Left forelimb (tissue), 1 donor: ENCODE measurements around the gene ARPC5.
"Not testable (repeated sequence)": the region's sequence is repeated elsewhere in the genome, so short reads cannot be mapped to it uniquely, and the experiment has no call there.

Experiments used
- DNase-seq: peaks from one replicate; pipeline ENCODE4 v3.0.0-alpha.2; 2018; ENCODE audit warnings: low spot score

ARPC5 gene

DNA sequence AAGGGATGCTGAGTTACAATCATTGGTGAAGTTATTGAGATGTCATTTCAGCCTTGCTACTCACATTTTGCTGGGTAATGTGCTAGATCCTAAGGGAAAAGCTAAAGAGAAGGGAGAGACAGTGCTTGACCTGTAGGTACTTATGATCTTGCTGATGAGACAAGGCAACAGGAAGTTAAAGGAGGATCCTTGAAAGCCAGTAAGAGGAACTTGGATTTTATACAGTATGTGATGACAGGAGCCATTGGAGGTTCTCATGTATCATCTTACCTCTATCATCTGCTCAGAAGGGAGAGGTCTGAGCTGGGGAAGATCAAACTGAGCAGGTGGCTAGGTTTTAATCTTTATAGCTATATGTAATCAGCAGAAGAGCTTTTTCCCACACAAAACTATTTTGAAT is 11.2 kb upstream of the ARPC5 start:
- no peak for DNase-seq

DNA sequence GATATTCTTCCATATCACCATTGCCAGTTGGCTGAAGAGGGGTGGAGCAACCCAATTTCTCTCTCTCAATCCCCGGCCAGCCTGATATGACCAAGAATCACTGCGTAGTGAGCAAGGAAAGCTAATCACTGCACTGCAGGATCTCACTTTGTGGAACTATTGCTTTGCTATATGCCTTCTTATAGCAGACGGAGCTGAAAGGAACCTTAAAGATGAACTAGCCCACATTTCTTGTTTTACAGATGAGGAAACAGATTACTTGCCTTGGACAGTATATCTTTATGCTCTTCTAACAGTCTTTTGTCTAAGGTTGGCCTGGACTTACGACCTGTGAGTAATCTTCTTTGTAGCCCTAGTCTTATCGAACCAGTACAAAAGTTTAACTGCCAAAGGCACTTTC is 9.9 kb upstream of the ARPC5 start:
- DNase-seq = no peak

- DNase-seq = no peak
These were observed 6.6 kb upstream of the ARPC5 start for GRCh38 chr1:183642166-183642565.

DNA sequence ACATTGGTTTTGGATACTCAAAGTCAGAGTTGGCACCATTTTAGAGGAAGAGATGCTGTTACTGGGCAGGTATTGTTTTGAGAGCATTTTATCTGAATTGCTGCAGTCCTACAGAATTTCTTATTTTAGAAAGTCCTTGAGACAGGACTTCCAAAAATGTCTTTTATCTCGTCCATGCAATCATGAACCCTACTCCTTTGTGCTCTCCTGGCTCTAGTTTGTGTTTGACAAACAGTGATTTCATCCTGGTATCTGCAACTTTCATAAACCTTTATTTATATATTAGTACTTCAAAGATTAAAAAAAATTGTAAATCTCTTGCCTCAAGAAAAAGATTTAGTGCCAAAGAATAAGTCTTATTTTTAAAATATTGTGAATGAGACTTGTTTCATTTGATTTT is 4.6 kb upstream of the ARPC5 start:
- DNase-seq = no peak

DNA sequence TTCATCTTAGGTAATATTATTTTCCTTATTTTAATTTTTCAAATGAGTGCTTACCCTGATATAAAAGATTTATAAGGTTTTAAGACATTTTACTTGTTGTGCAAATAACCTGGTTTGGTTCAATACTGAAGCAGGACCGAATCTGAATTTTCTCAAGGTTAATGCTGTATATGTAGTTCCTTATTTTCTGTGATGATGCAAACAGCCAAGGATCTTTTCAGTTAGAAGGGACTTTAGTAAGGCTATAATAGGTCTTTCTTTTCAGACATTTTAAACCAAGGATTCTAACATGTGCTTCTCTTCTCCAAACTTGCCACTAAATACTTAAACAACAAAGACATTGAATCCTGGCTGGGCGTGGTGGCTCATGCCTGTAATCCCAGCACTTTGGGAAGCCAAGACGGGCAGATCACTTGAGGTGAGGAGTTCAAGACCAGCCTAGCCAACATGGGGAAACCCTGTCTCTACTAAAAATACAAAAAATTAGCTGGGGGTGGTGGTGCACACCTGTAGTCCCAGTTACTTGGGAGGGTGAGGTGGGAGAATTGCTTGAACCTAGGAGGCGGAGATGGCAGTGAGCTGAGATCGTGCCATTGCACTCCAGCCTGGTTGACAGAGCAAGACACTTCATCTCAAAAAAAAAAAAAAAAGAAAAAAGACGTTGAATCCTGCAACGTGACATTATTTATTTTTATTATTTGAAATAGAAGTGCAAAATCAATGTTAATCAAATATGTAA is 3.2 kb upstream of the ARPC5 start:
- DNase-seq = no peak

- DNase-seq = no peak
These were observed 1.2 kb upstream of the ARPC5 start for GRCh38 chr1:183636783-183637182.

- no peak for DNase-seq
These were observed 725 bp upstream of the ARPC5 start for GRCh38 chr1:183636334-183636682.

- no peak for DNase-seq
These were observed 431 bp downstream of the ARPC5 start for GRCh38 chr1:183635099-183635605.

- no peak for DNase-seq
These were observed 1.0 kb downstream of the ARPC5 start for GRCh38 chr1:183634429-183635065.

DNA sequence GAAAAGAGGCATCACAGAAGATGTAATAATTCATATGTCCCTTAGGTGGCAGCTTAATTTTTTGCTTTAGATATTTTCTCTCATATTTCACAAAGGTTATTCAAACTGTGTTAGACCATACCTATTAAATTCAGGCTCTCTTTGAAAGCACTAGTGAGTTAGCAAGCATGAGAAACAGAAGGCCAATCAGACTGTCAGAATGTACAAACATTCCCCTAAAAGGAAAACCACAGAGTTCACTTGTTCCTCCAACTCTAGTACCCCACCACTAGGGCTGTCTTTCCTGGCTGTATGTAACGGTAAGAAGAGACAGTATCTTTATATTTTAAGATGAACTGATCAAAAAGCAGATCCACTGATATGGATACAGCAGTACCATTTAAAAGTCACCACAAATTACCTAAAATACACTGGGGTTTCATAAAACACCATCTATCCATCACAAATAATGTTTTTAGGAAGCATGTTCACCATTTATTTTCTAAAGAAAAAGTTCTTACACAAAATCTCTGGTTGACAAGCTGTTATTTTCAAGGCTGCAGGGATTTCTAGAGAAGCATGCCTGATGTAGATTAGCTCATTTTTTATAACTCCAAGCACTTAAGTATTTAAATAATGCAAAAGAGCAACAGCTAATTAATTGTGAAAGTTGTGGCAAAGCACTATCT is 1.8 kb downstream of the ARPC5 start:
- no peak for DNase-seq

DNA sequence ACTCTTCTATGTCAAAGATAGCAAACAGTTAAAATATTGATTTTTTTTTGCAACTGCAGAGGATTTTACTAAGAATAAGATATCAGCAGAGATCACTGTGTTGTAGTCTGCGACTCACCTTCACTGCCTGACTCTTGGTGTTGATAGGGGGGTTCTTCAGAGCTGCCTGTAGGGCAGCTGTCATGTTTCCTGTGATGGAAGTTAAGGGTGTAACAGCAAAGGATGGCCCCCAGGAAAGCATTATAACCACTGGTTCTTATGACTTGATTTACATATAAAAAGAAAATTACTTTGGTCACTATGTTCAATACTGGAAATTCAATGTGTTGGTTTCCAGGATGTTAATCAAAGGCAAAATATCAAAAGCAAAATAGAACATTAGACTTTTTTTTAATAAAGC is 2.6 kb downstream of the ARPC5 start:
- DNase-seq = no peak

DNA sequence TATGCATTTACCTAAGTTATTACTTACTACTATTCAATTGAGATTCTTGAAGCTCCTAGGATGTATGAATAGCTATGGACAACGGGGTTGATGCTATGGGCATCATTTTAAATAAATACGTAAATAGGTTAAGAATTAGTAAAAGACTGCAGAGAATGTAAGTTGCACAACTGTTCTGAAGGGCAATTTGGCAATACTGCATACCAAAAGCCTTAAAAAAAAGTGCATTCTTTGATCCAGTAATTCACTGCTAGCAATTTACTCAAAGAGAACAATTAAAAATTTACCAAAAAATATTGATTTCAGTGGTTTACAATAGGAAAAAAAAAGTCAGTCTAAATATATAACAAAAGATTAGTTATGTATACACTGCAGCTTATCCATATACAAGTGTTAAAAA is 3.5 kb downstream of the ARPC5 start:
- no peak for DNase-seq

DNA sequence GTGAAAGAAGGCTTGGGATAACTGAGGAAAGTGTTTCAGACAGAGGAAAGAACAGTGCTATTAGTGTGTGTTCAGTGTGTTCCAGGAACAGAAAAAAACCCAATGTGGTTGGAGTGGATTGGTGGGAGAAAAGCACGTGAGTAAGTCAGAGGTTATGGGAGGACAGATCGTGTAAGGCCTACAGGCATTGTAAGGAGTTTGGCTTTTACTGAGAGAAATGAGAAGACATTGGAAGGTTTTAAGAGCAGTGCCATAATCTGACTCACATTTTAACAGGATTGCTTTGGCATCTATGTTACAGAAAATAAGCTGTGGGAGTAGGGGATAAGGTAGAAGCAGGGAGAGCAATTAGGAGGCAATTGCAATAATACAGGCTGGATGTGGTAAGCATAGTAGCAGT is 4.8 kb downstream of the ARPC5 start:
- no peak for DNase-seq

DNA sequence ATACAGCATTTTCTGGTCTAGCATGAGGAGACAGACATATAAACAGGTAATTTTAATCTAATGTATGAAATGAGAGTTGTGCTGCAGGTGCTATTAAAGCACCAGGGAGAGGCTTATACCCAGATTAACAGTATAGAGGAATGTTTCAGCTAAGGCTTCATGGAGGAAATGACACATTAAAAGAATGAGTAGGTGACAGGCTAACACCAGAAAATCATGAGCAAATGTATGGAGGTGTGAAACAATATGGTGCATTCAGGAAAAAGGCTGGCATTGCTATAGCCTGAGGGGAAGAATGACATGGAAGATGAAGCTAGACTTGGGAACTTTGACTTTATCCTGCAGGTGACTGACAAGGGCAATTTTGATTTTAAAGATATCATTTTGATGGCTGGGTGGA is 7.0 kb downstream of the ARPC5 start:
- DNase-seq = no peak

DNA sequence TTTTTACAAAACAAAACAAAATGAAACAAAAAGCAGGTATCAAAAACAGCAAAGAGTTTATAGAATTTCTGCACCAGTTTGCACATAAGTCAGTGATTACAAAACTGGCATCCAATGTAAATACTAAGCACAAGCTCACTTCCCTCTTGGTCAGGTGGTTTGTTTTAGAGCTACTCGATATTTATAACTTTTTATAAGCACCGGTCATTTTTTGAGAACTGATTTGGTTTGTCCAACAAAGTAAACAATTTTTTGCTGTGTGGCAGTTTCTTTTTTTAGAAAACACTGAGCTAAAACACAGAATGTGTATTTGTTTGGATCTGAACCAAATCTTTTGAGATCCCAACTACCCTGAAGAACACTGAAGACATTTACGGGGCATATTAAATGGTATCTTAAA is 9.3 kb downstream of the ARPC5 start:
- not testable (repeated sequence) for DNase-seq

DNA sequence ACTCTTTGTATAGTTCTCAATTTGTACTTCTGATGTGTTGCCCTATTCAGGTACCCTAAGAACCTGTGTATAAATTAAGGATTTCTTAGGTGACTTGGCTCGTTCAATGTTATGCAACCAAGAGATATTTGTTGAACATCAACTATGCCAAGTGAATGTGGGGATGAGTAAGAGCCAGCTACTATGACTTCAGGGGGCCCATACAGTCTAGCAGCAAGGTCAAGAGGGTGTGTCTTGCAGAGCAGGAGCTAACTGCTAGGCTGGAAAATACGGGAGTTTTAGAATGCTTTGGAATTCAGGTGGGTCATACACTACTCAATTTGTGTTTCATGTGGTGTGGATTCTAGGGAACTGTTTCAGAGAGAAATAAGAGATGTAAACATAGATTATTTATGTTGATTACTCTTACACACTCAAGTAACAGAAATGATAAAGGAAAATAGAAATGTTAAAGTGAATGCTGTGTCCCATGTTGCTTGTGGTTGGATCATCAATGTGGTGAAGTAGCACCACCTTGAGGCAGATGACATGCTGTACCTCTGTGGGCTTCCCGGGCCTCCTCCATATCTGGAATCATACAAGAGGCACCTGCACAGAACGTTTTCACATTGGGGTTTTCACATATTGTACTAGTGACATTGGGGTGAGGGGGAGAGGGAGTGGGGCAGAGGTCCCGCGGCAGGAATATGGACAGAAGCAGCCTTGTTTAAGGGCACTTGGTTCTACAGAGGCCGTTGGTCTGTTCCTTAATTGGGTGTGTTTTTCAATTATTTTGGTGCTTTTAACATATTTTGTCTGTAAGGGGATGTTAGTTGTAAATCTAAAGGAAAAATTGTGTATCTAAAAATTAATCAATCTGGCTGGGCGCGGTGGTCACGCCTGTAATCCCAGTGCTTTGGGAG is 12.4 kb downstream of the ARPC5 start:
- no peak for DNase-seq

GRCh38 chr1:183622013-183622412 is 13.6 kb downstream of the ARPC5 start:
- no peak for DNase-seq

- DNase-seq = no peak
These were observed 15.3 kb downstream of the ARPC5 start for GRCh38 chr1:183620311-183620710.

DNA sequence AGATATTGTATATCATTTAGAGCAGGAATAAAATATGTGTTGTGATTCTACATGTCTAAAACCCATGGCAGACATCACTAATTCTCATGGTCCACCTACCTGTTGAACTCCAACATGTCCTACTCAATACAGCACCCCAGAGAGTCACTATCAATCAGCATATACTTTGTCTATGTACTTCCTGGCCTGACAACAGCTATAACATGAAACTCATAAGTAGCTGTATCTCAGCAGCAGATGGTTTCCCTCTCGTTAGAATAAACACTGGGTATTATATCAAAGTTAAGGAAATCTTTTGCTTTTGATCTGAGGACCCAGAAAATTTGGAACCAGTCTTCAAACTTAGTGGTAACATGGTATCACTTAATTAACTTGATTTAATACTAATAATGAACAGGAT is 15.8 kb downstream of the ARPC5 start:
- DNase-seq = no peak

GRCh38 chr1:183618202-183618601 is 17.4 kb downstream of the ARPC5 start:
- not testable (repeated sequence) for DNase-seq

GRCh38 chr1:183612975-183613374 is 22.6 kb downstream of the ARPC5 start:
- DNase-seq = not testable (repeated sequence)

DNA sequence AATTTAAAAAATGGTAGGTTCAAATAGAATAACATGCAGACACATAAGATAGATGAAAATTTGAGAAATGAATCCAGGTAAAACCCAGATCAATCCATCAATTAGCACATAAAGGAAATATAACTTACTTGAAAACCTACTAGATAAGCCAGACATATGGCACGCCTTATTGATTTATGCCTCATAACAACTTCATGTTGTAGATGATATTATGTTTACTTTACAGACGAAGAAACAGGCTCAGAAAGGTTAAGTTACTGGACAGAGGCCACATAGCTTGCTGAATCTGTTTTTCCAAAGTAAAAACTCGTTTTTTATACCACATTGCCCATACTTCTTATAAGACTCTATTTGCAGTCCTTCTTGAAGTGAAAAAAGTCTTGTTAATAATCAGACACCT is 23.2 kb downstream of the ARPC5 start:
- DNase-seq = no peak
